Occipital lobe (tissue), 2 donors: Measurements from ENCODE around the gene C6orf118. TPM values are rescaled to one million over a fixed set of nuclear protein-coding genes. Genes with fewer than 3 reads are reported as not detected.
A peak's percentile ranks its signal among the peaks of the same experiment; 100 is the strongest.

Source experiments
- DNase-seq: peaks from one replicate; lab custom pipeline; 2025; lab: John Stamatoyannopoulos, UW
- total RNA-seq: library from RNA; depleted of rRNA; stranded (reverse); fragments of >200 nt; gene quantifications from one replicate; pipeline ENCODE4 v1.2.3, GENCODE V29; 2014

The C6orf118 gene
- total RNA-seq, 1 donor from 2014 or later: 6.6 TPM

DNA sequence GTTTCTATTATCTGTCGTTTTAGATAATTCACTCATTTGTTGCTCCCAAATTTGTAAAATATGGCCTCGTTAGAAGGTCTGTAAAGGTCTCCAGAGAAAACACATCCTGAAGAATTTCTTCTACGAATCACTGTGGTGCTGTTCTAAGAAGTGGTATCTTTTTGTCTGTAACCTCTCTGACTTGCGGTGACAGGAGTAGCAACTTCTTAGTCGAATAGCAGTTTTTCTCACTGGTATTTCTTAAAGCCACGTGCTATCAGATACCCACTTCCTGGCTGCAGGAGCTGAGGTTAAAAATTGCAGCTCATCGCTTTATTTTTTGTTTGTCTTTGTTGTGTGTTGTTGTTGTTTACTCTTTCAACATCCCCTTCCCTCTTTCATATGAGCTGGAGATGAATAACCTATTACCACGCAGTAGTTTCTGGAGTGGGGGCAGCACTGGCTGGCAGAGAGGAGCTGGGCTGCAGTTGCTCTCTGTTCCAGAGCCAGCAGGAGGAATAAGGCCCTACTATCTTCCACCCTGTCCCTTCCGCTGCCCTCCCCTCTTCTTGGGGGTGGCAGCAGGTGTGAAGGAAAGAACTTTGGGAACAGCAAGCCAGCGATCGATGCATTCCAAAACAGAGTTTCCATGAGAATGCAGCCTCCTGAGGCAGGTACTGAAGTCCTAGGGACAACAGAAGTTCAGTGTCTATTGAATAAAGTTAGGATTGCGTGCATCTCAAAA lies 64.7 kb downstream of the C6orf118 start:
- no peak for DNase-seq

DNA sequence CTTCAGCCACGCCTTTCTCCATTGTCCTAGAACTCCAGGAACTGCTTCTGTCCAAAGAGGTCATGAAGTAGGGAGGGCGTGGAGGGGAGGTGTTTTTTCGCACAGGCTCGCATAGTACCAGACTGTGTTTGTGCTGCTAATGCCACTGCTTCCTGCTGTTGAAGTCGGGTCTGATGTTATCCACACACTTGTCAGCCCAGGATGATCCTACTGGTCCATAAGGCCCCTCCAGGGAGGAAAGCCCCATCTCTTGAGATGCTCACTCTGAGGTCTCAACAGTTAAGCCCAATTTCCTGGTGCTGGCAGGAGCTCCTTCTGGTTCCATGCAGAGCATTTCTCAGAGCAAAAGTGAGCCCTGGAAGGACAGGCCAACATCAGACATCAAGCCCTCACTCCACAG lies 65.6 kb downstream of the C6orf118 start:
- no peak for DNase-seq

DNA sequence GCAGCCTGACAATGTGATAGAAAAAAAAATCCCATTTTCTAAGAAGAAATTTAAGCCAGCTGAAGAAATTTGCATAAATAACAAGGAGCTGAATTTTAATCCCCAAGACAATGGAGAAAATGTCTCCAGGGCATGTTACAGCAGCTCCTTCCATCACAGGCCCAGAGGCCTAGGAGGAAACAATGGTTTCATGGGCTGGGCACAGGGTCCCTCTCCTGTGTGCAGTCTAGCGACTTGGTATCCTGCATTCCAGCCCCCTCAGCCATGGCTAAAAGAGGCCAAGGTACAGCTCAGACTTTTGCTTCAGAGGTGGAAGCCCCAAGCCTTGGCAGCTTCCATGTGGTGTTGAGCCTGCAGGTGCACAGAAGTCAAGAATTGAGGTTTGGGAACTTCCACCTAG lies 73.1 kb downstream of the C6orf118 start:
- no peak for DNase-seq

DNA sequence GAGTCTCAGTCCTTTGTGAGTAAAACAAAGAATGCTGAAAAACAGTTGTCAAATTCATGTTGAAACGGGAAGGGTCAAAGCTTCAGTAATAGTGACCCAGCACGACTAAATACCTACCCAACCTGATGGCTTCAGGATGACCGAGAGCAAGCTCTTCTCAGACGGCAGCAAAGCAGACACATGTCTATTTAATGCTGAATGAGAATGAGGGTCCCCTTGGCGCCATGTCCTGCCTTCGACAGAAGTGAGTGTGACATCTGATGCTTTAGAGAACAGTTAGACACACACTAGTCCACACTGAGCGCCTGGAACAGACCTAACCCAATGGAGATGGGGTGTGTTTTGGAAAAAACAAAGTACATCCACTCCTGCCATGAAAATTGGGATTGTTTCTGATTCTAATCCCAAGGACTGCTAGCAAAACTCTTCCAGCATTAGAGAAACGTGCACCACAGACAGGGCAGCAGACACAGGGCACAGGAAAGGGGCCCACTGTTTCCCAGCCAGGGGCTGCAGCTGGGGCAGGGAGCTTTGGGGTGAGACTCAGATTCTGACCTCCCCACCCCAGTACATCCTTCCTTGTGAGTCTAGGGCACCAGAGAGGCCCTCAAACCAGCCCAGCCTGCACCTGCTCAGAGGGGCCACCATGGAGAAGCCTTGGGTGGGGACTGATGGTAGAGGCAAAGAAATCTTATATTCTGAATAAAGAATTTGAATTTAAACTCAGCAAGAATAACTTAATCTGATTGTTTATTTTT lies 76.5 kb downstream of the C6orf118 start:
- DNase-seq: no peak

DNA sequence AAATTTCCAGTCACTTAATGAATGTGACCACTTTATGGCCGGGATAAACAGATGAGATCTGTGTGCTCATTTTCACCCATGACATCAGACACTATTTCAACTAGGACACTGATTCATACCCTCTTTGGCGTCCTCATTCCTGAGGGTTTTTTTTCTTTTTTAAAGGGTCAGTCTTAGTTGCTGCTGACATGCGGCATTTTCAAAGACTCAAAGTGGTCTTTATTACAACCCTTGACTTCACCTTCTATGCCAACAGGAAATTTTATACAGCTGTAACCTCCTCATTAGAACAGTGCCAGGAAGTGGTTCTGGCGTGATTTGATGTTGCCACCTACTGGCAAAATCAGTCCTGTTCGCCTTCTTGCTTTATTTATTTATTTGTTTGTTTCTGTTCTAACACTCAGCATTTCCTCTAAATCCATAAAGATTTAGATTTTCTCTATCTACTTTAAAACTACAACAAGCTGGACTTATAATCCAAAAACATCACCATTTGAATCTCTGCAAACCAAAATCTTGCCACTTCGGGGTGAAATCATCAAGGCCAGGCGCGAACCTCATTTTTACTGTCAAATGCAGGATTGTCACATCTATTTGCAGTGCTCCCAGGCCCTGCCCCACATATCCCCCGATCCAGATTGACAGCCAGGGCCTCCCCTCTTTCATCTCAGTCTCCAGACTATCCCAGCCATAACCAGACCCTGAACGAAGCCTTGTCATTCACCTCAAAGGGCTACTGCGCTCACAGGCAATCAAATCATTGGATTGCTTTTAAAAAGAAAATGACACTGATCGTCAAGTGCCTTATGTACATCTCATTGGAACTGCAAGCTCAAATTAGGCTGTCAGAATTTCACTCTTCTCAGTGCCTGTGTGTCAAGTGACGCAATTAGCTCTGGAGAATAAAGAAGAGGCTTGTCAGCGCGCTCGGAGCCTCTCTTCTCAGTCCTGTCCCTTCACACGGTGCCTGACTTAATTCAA lies 77.5 kb downstream of the C6orf118 start:
- peak; percentile 46 for DNase-seq

DNA sequence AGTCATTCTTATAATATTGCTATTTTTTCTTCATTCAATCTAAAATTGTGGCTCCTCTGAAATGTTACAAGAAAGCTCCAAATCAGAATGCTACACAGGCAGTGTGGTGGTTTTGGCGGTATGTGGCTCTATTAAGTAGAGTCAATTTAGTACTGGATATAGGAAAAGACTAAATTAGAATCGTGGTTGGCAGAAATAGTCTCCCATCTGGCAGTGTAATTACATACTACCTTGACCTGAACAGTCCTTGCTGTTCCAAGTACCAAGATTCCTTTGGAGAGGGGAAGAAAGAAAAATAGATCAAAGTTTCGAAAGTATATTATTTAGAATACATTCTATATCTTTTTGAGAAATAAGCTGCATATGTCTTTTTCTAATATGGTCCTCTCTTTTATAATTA lies 78.2 kb downstream of the C6orf118 start:
- no peak for DNase-seq
